MG63 (cell line): ENCODE data around the gene DBI. TPM values are rescaled to one million over a fixed set of nuclear protein-coding genes. Genes with fewer than 3 reads are reported as not detected.
A peak's percentile ranks its signal among the peaks of the same experiment; 100 is the strongest.
"Not testable (repeated sequence)": the region's sequence is repeated elsewhere in the genome, so short reads cannot be mapped to it uniquely, and the experiment has no call there.

Experiments
- DNase-seq: peaks from one replicate; pipeline ENCODE4 v3.0.0-alpha.2; 2020
- H3K27me3 ChIP-seq: fragments of 250-450 bp; sonication (Bioruptor Pico); 2 replicates; pipeline ENCODE4 v1.5.1; 2020; ENCODE audit warnings: mild to moderate bottlenecking, moderate library complexity
- H3K36me3 ChIP-seq: fragments of 250-450 bp; sonication (Bioruptor Pico); 2 replicates; pipeline ENCODE4 v1.5.1; 2020; ENCODE audit warnings: mild to moderate bottlenecking, moderate library complexity
- H3K4me3 ChIP-seq: fragments of 250-450 bp; sonication (Bioruptor Pico); 2 replicates; pipeline ENCODE4 v1.5.1; 2020; ENCODE audit warnings: mild to moderate bottlenecking, moderate library complexity
- H3K9me3 ChIP-seq: fragments of 250-450 bp; sonication (Bioruptor Pico); 2 replicates; pipeline ENCODE4 v1.5.1; 2020; ENCODE audit warnings: mild to moderate bottlenecking, moderate library complexity
- total RNA-seq: library from RNA; depleted of rRNA; stranded (reverse); fragments of >200 nt; shearing (Covaris generic); gene quantifications from 2 replicates; pipeline ENCODE4 v1.2.3, GENCODE V29; 2014; ENCODE audit warnings: low replicate concordance

Gene DBI
- total RNA-seq, 1 experiment from 2014 or later, result 68.1 TPM

DNA sequence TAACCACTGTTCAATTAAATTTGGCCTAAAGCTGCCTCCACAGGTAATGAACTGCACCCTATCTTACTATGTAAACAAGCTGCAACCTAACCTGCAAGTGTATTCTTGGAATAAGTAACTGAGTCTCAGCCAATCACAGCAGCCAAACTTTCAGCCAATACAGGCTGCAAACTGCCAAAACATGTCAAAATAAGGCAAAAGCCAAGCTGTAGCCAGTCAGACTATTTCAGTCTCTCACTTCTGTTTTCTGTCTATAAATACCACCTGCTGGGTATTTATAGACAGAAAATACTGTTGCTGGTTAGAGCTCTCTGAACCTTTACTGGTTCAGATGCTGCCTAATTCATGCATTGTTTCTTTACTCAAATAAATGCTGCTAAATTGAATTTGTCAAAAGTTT, 14.4 kb upstream of the DBI start:
- no peaks in the 10 kb centered on the region for H3K27me3 ChIP-seq
- H3K4me3 ChIP-seq, result no peak overlapping the region
- no peaks in the 10 kb centered on the region for H3K9me3 ChIP-seq
- no peak for DNase-seq
- no peaks in the 10 kb centered on the region for H3K36me3 ChIP-seq

DNA sequence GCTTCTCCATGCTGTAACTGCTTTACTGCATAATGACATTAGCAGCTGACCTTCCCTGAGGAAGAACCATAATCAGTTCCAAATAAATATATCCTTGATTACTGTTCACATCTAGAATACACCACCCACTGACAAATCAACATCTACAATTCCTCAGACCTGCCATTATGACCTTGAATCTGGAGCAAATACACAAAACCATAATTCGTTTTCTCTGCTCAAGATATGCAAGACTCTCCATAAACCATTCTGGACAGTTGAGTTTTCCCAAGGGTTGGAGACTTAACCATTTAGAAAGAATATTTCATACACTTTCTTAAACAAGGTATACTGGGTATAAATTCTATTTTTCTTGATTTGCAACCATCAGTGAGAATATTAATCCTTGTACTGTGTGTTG, 11.9 kb upstream of the DBI start:
- no peak for DNase-seq
- Histone ChIP-seq H3K4me3 (no peak overlapping the region), H3K36me3 (no peaks in the 10 kb centered on the region), H3K27me3 (no peaks in the 10 kb centered on the region), H3K9me3 (no peaks in the 10 kb centered on the region)

DNA sequence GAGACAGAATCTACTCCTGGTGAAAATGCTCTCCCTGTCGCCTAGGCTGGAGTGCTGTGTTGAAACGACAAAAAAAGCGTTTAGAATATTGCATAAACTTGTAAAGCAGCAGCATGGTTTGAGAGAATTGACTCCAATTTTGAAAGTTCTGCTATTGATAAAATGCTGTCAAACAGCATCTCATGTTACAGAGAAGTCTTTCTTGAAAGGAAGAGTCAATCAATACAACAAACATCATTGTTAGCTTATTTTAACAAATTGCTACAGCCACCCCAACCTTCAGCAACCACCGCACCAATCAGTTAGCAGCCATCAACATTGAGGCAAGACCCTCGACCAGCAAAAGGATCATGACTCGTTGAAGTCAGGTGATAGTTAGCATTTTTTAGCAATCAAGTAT, 7.0 kb upstream of the DBI start:
- Histone ChIP-seq H3K27me3 (no peaks in the 10 kb centered on the region), H3K36me3 (no peaks in the 10 kb centered on the region), H3K4me3 (no peak overlapping the region), H3K9me3 (no peaks in the 10 kb centered on the region)
- no peak for DNase-seq

DNA sequence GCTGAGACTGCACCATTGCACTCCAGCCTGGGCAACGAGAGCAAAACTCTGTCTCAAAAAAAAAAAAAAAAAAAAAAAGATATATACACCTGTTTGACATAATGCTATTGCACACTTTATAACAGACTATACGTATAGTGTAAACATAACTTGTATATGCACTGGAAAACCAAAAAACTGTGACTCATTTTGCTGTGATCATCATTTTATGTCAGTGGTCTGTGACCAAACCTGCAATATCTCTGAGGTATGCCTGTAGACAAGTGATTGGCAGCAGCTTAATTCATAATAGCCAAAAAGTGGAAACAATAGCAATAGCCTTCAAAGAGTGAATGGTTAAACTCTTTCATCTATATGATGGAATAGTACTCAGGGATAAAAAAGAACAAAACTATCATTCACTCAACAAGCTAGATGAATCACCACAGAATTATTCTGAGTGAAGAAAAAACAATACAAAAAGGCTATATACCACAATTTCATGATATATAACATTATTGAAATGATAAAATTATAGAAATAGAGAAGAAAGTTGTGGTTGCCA, 6.3 kb upstream of the DBI start:
- DNase-seq, result no peak
- H3K9me3 ChIP-seq, result no peaks in the 10 kb centered on the region

DNA sequence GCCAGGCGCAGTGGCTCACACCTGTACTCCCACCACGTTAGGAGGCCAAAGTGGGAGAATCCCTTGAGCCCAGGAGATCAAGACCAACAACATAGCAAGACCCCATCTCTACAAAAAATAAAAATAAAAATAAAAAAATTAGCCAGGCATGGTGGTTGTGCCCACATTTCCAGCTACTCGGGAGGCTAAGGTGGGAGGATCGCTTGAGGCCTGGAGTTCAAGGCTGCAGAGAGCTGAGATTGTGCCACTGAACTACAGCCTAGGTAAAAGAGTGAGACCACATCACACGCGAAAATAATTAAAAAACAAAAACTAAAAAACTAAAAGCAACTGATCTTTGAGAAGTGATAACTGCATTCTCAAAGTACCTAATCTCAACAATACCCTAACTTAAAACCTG, 2.0 kb upstream of the DBI start:
- Histone ChIP-seq H3K4me3 (no peak overlapping the region), H3K36me3 (peaks cover 11% of the 10 kb centered on the region), H3K27me3 (no peaks in the 10 kb centered on the region), H3K9me3 (no peaks in the 10 kb centered on the region)
- no peak for DNase-seq

More for the DNA sequence above, 6.3 kb upstream of the DBI start:
- no peak overlapping the region for H3K4me3 ChIP-seq
- H3K36me3 ChIP-seq, result no peaks in the 10 kb centered on the region
- H3K27me3 ChIP-seq, result no peaks in the 10 kb centered on the region

DNA sequence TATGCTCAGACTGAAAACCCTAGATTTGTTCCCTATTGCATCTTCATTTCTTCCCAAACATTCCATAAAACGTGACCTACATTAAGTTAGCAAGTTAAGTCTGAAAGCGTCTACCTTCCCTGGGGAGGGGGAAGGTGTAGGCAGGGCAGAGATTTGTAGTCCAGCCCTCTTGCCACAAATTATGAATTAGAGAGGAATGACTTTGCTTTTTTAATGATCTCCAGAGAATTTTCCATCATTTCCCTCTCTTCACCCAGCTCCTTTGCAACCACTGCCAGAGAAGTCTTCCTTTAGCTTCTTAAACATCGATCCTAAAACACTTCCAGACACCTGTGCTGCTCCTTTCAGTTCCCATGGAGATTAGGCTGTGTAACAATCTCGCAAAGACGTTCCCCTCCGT, 1.3 kb upstream of the DBI start:
- H3K36me3 ChIP-seq, result peaks cover 16% of the 10 kb centered on the region
- H3K9me3 ChIP-seq, result no peaks in the 10 kb centered on the region
- H3K27me3 ChIP-seq, result no peaks in the 10 kb centered on the region
- peak overlapping the region; percentile 91 for H3K4me3 ChIP-seq
- no peak for DNase-seq

DNA sequence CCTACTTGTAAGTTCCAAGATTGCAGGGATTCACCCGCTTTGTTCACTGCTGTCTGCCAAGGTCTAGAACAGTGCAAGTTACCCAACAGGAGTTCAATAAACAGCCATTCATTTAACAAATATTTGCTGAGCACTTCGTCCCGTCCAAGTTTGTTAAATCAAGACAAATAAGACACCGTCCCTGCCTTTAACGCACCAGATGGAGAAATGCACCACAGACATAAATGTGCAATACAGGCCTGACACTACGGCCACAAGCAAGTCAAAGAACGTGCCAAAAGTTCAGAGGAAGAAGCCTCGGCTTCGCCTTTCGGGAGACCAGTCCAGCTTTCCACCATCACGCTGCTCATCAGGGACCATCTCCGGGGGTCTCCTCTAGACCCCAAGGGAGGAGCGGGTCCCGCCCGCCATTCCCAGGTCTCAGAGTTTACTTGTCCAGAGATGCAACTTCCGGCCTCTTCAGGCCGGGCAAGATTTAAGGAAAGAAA, 572 bp upstream of the DBI start:
- Histone ChIP-seq H3K27me3 (no peaks in the 10 kb centered on the region), H3K9me3 (no peaks in the 10 kb centered on the region), H3K36me3 (peaks cover 24% of the 10 kb centered on the region), H3K4me3 (peak overlapping the region; percentile 91)
- no peak for DNase-seq

DNA sequence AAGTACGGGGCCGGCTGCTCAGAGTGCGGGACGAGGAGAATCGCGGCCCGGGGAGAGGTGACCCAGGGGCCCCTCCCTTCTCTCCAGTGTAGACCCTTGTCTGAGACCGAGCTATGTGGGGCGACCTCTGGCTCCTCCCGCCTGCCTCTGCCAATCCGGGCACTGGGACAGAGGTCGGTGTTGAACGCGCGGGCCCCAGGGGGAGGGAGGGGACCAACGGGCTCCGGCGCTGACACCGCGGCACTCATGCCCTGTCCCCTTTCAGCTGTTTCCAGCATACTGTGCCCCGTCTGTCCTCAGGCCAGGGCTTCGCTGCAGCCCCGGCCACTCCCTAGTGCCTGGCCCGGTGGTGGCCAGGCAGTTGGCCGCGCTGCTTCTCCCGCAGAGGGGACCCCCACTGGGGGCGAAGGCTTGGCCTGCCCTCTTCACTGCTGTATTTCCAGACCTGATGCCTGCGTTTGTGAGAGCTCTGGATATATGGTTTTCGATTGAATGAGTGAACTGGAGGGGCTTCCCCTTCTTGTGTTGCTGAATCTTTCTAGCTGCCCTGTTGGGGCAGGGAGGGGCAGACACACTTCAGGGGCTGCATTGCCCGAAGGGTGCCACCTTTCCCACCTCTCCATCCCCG, 809 bp downstream of the DBI start:
- H3K27me3 ChIP-seq, result no peaks in the 10 kb centered on the region
- no peaks in the 10 kb centered on the region for H3K9me3 ChIP-seq
- DNase-seq, result peak; percentile 39
- H3K36me3 ChIP-seq, result peaks cover 36% of the 10 kb centered on the region
- peak overlapping the region; percentile 91 for H3K4me3 ChIP-seq

DNA sequence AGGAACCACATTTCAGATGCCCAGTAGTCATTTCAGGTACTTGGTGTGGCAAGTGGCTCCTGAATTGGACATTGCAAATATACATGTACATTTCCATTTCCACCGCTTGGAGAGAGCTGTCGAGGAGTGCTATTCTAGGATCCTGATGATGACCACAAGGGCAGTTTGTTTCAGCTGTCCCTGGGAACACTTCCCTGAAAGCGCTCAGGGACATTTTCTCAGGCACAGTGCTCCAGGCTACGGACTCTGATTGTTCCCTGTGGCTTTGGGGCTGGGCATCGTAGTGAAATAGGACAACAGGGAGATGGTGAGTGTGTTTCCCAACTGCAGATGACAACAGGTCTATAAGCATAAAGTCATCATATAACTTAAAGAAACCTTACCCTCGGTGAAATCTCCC, 3.1 kb downstream of the DBI start:
- no peaks in the 10 kb centered on the region for H3K9me3 ChIP-seq

DNA sequence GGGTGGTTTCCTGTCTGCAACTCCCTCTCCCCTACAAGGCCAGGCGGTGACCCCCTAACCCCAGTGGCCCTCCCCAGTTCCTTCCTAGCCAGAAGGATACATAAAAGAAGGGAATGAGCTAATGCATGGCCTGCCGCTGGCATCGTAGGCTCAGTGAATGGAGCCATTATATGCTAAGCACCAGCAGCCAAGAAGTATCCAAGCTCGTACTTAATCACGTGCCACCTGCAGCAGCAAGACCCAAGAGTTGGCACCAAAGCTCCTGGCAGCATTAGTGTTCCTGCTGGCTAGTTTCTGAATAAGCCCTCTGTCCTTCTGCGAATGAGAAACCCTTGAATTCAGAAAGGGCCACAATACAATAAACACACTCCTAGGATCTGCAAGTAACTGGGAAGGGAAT, 4.3 kb downstream of the DBI start:
- Histone ChIP-seq H3K36me3 (peaks cover 44% of the 10 kb centered on the region), H3K4me3 (no peak overlapping the region), H3K9me3 (no peaks in the 10 kb centered on the region), H3K27me3 (no peaks in the 10 kb centered on the region)
- DNase-seq, result no peak

More for the DNA sequence above, 3.1 kb downstream of the DBI start:
- no peak for DNase-seq
- H3K36me3 ChIP-seq, result peaks cover 44% of the 10 kb centered on the region
- no peak overlapping the region for H3K4me3 ChIP-seq
- H3K27me3 ChIP-seq, result no peaks in the 10 kb centered on the region

DNA sequence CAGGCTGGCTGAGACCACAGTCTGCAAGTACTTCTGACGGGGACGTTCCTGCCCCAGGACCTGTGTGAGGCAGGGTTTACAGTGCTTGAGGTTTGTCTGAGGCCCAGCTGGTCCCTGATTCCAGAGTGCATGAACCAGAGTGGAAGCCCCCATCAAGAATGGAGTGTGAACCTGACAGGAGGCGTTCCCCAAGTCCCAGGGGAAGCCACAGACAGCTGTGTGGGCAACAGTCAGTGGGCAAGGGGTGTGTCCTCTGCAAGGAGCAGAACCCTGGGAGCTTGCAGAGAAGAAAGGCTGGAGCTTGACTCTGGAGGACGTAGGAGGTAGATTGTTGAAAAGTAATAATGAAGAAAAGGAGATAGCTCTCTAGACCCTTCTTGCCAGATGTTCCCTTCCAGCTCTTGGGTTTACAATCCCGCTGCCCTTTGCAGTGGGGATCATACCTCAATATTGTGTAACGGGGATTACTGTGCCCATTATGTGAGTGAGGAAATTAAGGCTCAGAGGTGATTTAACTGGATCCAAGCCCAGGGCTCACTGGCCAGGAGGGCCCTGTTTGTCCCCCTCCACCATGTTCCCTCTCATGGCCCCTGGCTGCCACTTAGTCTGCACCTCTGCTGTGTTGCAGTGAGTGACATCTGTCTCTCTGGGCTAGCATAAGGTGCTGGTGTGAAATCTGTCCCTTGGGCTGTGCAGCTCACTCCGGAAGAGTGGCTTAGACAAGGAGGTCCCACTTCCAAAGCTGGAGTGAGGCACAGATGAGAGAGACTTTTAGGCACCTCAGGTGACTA, 6.2 kb downstream of the DBI start:
- no peak overlapping the region for H3K4me3 ChIP-seq
- H3K36me3 ChIP-seq, result peaks cover 42% of the 10 kb centered on the region
- no peaks in the 10 kb centered on the region for H3K9me3 ChIP-seq
- no peaks in the 10 kb centered on the region for H3K27me3 ChIP-seq
- DNase-seq, result no peak

DNA sequence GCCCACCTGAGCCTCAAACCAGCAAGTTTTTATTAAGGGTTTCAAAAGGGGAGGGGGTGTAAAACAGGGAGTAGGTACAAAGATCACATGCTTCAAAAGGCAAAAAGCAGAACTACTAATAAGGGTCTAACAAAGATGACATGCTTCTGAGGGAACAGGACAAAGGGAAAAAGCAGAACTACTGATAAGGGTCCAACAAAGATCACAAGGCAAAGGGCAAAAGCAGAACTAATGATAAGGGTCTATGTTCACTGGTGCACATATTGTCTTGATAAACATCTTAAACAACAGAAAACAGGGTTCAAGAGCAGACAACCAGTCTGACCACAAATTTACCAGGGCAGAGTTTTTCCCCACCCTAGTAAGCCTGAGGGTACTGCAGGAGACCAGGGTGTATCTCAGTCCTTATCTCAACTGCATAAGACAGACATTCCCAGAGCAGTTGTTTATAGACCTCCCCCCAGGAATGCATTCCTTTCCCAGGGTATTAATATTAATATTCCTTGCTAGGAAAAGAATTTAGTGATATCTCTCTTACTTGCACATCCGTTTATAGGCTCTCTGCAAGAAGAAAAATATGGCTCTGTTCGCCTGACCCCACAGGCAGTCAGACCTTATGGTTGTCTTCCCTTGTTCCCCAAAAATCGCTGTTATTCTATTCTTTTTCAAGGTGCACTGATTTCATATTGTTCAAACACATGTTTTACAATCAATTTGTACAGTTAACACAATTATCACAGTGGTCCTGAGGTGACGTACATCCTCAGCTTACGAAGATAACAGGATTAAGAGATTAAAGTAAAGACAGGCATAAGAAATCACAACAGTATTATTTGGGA, 7.3 kb downstream of the DBI start:
- DNase-seq, H3K9me3 ChIP-seq, H3K4me3 ChIP-seq, H3K27me3 ChIP-seq: not testable (repeated sequence)
- H3K36me3 ChIP-seq, result peaks cover 40% of the 10 kb centered on the region

DNA sequence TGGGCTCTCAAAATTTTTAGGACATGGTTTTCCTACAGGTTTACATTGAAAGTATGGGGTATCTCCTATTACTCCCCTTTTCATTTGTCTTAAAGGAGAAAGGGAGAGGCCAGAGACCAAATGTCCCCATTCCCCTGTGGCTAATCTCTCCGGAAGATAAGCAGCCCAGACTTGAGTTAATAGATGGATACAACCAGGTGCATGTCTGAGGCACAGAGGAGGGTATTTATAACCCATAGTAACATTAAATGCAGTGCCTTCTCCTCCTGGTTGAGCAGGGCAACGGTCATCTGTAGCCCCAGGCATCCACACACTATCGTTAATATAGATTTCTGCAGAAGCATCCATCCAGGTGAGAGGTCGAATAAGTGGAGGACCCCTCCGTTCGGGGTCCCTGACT, 9.6 kb downstream of the DBI start:
- H3K4me3 ChIP-seq, DNase-seq, H3K9me3 ChIP-seq, H3K27me3 ChIP-seq: not testable (repeated sequence)
- H3K36me3 ChIP-seq, result peaks cover 18% of the 10 kb centered on the region

DNA sequence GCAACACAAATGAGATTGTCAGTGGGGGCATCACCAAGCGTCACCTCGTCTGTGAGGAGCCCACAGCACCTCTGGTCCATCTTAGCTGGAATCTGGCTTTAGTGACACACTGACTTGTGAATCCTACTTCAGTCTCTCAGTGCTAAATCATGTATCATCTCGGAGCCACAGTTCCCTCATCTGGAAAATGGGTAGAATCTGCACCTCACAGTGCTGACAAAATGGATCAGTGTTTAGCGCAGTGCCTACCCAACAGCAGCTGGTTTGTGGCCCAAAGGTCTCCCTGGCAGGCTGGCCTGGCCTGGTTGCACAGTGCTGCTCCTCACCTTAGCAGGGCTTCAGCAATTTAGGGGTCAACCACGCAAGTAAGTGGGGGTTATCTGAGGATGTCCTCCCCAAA, 10.0 kb downstream of the DBI start:
- H3K4me3 ChIP-seq, result no peak overlapping the region
- H3K27me3 ChIP-seq, result no peaks in the 10 kb centered on the region
- H3K9me3 ChIP-seq, result no peaks in the 10 kb centered on the region
- H3K36me3 ChIP-seq, result peaks cover 14% of the 10 kb centered on the region
- DNase-seq, result no peak

DNA sequence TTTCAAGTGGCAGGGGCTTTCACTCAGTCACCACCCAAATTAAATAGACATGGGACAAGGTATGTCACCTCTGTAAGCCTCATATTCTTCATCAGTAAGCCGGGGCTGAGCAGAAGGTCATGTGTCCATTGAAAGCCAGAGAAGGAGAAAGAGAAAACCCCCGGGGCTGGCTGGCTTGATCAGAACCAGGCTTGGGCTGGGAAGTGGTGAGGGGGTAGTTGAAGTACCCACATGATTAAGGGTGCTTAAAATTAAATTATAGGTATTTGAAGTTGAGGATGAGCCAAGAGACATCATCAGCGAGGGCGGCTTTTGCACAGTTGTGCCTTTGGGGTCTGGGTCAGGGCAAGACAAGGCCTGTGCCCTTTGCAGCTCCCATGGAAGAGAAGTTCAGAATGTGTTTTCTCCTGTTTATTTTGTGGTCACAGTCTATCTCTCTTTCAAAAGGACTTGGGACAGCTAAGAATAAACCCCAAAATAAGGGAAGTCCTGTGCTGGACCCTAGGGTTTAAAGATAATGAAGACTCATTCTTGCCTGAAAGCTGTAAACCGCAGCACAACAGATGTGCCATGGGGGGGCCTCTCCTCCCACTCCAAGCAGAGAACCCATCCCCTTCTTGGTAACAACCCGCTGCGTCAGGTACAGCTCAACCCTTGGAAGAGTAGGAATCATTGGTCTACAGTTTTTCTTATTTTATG, 10.7 kb downstream of the DBI start:
- DNase-seq, result no peak
- Histone ChIP-seq H3K27me3 (no peaks in the 10 kb centered on the region), H3K9me3 (no peaks in the 10 kb centered on the region), H3K4me3 (no peak overlapping the region), H3K36me3 (peaks cover 10% of the 10 kb centered on the region)

DNA sequence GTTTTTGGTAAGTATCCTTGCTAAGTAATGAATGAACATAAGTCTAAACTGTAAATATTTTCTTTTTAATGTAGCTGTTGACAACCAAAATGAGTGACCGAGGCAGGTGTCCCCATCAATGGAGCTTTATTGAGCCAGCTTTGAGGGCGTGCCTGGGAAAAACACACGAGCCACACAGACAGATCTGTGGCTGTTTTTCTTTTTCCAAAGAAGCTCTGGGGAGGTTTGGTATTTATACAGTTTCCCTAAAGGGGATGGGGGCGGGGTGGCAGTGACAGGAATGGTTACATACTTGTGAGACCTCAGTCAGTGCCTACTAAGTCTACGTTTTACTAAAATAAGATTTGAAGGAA, 11.2 kb downstream of the DBI start:
- Histone ChIP-seq H3K9me3 (no peaks in the 10 kb centered on the region), H3K4me3 (no peak overlapping the region), H3K36me3 (peaks cover 5% of the 10 kb centered on the region; the same call in 1 of the 2 replicates), H3K27me3 (no peaks in the 10 kb centered on the region)
- DNase-seq, result no peak
